Measurements from ENCODE around the gene SHISAL2B.
"Not testable (repeated sequence)": the region's sequence is repeated elsewhere in the genome, so short reads cannot be mapped to it uniquely, and the experiment has no call there.

SHISAL2B gene

DNA sequence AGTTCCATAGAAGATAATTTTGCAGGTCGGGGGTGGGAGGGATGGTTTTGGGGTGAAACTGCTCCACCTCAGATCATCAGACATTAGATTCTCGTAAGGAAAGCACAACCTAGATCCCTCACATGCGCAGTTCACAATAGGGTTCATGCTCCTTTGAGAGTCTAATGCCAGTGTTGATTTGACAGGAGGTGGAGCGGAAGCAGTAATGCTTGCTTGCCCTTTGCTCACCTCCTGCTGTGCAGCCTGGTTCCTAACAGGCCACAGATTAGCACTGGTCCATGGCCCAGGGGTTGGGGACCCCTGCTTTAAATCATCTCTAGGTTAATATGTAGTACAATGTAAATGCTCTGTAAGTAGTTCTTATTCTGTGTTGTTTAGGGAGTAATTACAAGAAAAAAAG lies 10.5 kb downstream of the SHISAL2B start:
- no peak overlapping the region for H3K4me3 ChIP-seq (ENCODE audit: low read depth, low read length)
- DNase-seq (ENCODE audit: low read depth): no peak
- TF ChIP-seq MAX (IDR thresholded peaks at IDR 0.05; ENCODE audit: low read depth, low read length): no peak

GRCh38 chr5:64706074-64706473 lies 15.8 kb downstream of the SHISAL2B start:
- not testable (repeated sequence) for H3K4me3 ChIP-seq (ENCODE audit: low read depth, low read length); DNase-seq (ENCODE audit: low read depth)

DNA sequence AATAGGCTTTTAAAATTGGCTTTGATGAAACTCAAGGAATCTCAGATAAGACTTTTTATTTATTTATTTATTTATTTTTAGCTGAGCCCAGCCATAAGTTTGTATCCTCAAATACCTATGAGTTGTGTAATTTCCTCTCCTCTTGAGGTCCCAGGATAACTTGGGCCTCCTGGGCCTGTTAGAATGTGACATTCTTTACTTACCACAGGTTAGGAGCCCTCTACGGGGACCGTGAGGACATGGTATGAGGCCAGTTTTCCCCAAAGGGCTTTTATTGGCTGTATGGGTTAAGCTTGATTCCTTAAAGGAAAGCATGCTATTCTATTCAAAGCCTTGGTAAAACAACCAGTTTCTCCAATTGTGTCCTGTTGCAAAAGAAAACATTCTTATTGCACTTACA lies 16.9 kb downstream of the SHISAL2B start:
- H3K4me3 ChIP-seq (ENCODE audit: low read depth, low read length): no peak overlapping the region
- TF ChIP-seq, protein P1, sequence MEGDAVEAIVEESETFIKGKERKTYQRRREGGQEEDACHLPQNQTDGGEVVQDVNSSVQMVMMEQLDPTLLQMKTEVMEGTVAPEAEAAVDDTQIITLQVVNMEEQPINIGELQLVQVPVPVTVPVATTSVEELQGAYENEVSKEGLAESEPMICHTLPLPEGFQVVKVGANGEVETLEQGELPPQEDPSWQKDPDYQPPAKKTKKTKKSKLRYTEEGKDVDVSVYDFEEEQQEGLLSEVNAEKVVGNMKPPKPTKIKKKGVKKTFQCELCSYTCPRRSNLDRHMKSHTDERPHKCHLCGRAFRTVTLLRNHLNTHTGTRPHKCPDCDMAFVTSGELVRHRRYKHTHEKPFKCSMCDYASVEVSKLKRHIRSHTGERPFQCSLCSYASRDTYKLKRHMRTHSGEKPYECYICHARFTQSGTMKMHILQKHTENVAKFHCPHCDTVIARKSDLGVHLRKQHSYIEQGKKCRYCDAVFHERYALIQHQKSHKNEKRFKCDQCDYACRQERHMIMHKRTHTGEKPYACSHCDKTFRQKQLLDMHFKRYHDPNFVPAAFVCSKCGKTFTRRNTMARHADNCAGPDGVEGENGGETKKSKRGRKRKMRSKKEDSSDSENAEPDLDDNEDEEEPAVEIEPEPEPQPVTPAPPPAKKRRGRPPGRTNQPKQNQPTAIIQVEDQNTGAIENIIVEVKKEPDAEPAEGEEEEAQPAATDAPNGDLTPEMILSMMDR (IDR thresholded peaks at IDR 0.05; ENCODE audit: low read depth, low read length): no peak
- TF ChIP-seq MAX (IDR thresholded peaks at IDR 0.05; ENCODE audit: low read depth, low read length) (no peak), MYC (IDR thresholded peaks at IDR 0.05; ENCODE audit: low read depth, low read length) (no peak), POLR2A (IDR thresholded peaks at IDR 0.05; ENCODE audit: extremely low read depth, insufficient read length) (no peak)
- DNase-seq (ENCODE audit: low read depth): no peak

DNA sequence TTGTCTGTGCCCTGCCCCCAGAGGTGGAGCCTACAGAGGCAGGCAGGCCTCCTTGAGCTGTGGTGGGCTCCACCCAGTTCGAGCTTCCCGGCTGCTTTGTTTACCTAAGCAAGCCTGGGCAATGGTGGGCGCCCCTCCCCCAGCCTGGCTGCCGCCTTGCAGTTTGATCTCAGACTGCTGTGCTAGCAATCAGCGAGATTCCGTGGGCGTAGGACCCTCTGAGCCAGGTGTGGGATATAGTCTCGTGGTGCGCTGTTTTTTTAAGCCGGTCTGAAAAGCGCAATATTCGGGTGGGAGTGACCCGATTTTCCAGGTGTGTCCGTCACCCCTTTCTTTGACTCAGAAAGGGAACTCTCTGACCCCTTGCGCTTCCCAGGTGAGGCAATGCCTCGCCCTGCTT lies 24.2 kb downstream of the SHISAL2B start:
- not testable (repeated sequence) for DNase-seq (ENCODE audit: low read depth); H3K4me3 ChIP-seq (ENCODE audit: low read depth, low read length)

DNA sequence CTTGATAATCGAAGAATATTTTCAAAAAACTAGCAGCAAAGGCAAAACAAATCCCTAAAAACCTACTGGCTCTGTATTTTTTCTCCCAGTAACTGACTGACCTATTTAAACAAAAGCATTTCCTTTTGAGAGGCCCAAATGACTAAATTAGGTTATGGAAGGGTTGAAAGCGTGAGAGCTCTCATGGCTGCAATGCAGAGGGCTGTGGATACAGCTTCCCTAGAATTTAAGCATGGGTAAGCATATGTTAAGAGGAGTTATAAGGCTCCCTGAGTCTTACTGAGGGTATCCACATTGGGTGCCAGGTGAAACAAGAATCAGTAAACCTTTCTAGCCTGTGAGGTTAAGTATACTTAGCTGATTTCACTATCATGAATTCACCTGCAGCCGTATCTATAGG lies 32.3 kb downstream of the SHISAL2B start:
- no peak for DNase-seq (ENCODE audit: low read depth)
- TF ChIP-seq MYC (IDR thresholded peaks at IDR 0.05; ENCODE audit: low read depth, low read length) (no peak), POLR2A (IDR thresholded peaks at IDR 0.05; ENCODE audit: extremely low read depth, insufficient read length) (no peak), MAX (IDR thresholded peaks at IDR 0.05; ENCODE audit: low read depth, low read length) (no peak)
- TF ChIP-seq, protein P1 (IDR thresholded peaks at IDR 0.05; ENCODE audit: low read depth, low read length): no peak
- no peak overlapping the region for H3K4me3 ChIP-seq (ENCODE audit: low read depth, low read length)

- no peak for DNase-seq (ENCODE audit: low read depth)
- no peak overlapping the region for H3K4me3 ChIP-seq (ENCODE audit: low read depth, low read length)
- TF ChIP-seq, protein P1 (IDR thresholded peaks at IDR 0.05; ENCODE audit: low read depth, low read length): no peak
Observed at GRCh38 chr5:64727150-64727549, 36.8 kb downstream of the SHISAL2B start.

GRCh38 chr5:64742411-64742810 lies 52.1 kb downstream of the SHISAL2B start:
- H3K4me3 ChIP-seq (ENCODE audit: low read depth, low read length): no peak overlapping the region
- no peak for DNase-seq (ENCODE audit: low read depth)
- no peak for TF ChIP-seq POLR2A (IDR thresholded peaks at IDR 0.05; ENCODE audit: extremely low read depth, insufficient read length)
- TF ChIP-seq MAX (IDR thresholded peaks at IDR 0.05; ENCODE audit: low read depth, low read length): no peak
- TF ChIP-seq, protein P1 (IDR thresholded peaks at IDR 0.05; ENCODE audit: low read depth, low read length): no peak
- TF ChIP-seq MYC (IDR thresholded peaks at IDR 0.05; ENCODE audit: low read depth, low read length): no peak

DNA sequence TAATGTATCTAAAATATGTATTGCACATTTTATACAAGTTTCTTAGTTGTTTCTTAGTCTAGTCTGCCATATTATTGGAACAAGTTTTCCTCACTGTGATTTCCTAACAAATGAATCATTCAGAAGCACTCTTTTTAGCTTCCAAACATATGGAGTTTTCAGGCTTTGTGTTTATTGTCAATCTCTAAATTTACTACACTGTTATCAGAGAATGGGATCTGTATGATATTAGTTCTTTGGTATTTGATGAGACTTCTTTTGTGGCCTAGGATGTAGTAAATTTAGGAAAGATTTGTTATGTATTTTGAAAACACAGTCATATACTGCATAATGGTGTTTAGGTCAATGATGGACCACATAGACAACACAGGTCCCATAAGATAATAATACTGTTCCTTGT lies 52.5 kb downstream of the SHISAL2B start:
- DNase-seq (ENCODE audit: low read depth): no peak
- TF ChIP-seq, protein P1 (IDR thresholded peaks at IDR 0.05; ENCODE audit: low read depth, low read length): no peak
- no peak for TF ChIP-seq MAX (IDR thresholded peaks at IDR 0.05; ENCODE audit: low read depth, low read length)
- TF ChIP-seq MYC (IDR thresholded peaks at IDR 0.05; ENCODE audit: low read depth, low read length): no peak
- no peak for TF ChIP-seq POLR2A (IDR thresholded peaks at IDR 0.05; ENCODE audit: extremely low read depth, insufficient read length)

More for the DNA sequence above, 52.5 kb downstream of the SHISAL2B start:
- H3K4me3 ChIP-seq (ENCODE audit: low read depth, low read length): no peak overlapping the region
